Kidney (tissue), 14 donors: ENCODE measurements around the gene RINT1. TPM values are rescaled to one million over a fixed set of nuclear protein-coding genes. Genes with fewer than 3 reads are reported as not detected.
"Not testable (repeated sequence)": the region's sequence is repeated elsewhere in the genome, so short reads cannot be mapped to it uniquely, and the experiment has no call there.

Source experiments
- DNase-seq, 5 donors: peaks; one replicate each; pipeline ENCODE4 v3.0.0-alpha.2; 2013 to 2020
- FAIRE-seq: peaks from 2 replicates; lab custom pipeline; 2012; peaks lifted over from hg19 to GRCh38; lab: Jason Lieb, UNC
- H3K27ac ChIP-seq, 2 donors: one replicate each; pipeline ENCODE4 v1.7.0; 2013; ENCODE audit warnings: low read depth in 2 of 2, low read length in 2 of 2, inconsistent platforms in 1 of 2
- H3K27me3 ChIP-seq: one replicate; pipeline ENCODE4 v1.7.1; 2013; ENCODE audit warnings: low read length, inconsistent platforms; ENCODE audit not compliant: control insufficient read depth, insufficient read depth
- H3K36me3 ChIP-seq, 3 donors: one replicate each; pipeline versions ENCODE4 v1.7.0 to v1.7.1; 2013; ENCODE audit warnings: low read length in 3 of 3, control low read depth in 1 of 3, inconsistent platforms in 1 of 3; ENCODE audit not compliant: insufficient read depth in 3 of 3, control insufficient read depth in 2 of 3
- H3K4me1 ChIP-seq, 3 donors: one replicate each; pipeline versions ENCODE4 v1.7.0 to v1.7.1; 2013; ENCODE audit warnings: low read length in 3 of 3, inconsistent platforms in 1 of 3, low read depth in 1 of 3; ENCODE audit not compliant: control insufficient read depth in 2 of 3, insufficient read depth in 2 of 3
- H3K4me3 ChIP-seq, 3 donors: one replicate each; pipeline versions ENCODE4 v1.7.0 to v1.8.1; 2013; ENCODE audit warnings: low read length in 3 of 3, control low read depth in 1 of 3, inconsistent platforms in 1 of 3
- H3K9ac ChIP-seq, 3 donors: one replicate each; pipeline versions ENCODE4 v1.7.0 to v1.7.1; 2013; ENCODE audit warnings: low read length in 3 of 3, control low read depth in 1 of 3, inconsistent platforms in 1 of 3
- H3K9me3 ChIP-seq, 3 donors: one replicate each; pipeline versions ENCODE4 v1.7.0 to v1.7.1; 2013; ENCODE audit warnings: low read length in 3 of 3, control low read depth in 1 of 3, inconsistent platforms in 1 of 3; ENCODE audit not compliant: control insufficient read depth in 2 of 3, insufficient read depth in 1 of 3
- CTCF ChIP-seq: IDR thresholded peaks from 3 replicates; pipeline ENCODE4 v1.5.1; 2012; ENCODE audit warnings: mild to moderate bottlenecking, moderate library complexity, borderline replicate concordance; ENCODE audit not compliant: insufficient read depth; ENCODE audit errors: extremely low read depth
- intact Hi-C: fragments of 100-400 bp; cut with DNase I; formaldehyde crosslinking; loops from one replicate; pipeline ENCODE4 v1.11.1; 2022
- polyA plus RNA-seq: library from polyadenylated mRNA; stranded (reverse); fragments of 350-450 nt; fragmentation: Illumina TruSeq; extraction: RNeasy Lipid Tissue Mini Kit (QIAGEN cat#74804); gene quantifications from one replicate; pipeline ENCODE4 v1.2.3, GENCODE V29; 2014; ENCODE audit warnings: low read depth, low replicate concordance; ENCODE audit not compliant: insufficient read depth
- total RNA-seq: library from RNA; stranded (reverse); fragmentation: NEBNext Ultra II Directional; extraction: Animal tissue kit (Norgen Biotek cat#: 25700); gene quantifications from one replicate; pipeline ENCODE4 v1.2.1, GENCODE V29; 2021
- donor health status: control.
- donor health status: control.
- donor health status: control.
- donor health status: control.
- donor health status: control.
- donor health status: DM: yes; HTN: yes; CAD: no.
- donor health status: Normal renal cell carcinoma (clear cell type).

The RINT1 gene
- total and polyA plus RNA-seq, 2 donors from 2014 or later = 7.1 to 14.2 TPM

- H3K9me3 ChIP-seq = no peaks in the 10 kb centered on the region
- intact Hi-C loops = no loop called here
- H3K4me1 ChIP-seq = no peaks in the 10 kb centered on the region
- peak overlapping the region; percentile 22 to 59 (median 23) for H3K9ac ChIP-seq
- H3K36me3 ChIP-seq = no peaks in the 10 kb centered on the region
- H3K4me3 ChIP-seq = peak overlapping the region; percentile 35 to 67 (median 63)
- H3K27ac ChIP-seq = peak overlapping the region in 1 of 2 donors; percentile 74
- peak; percentile 83 to 88 (median 85) for DNase-seq
- no peak for FAIRE-seq
- H3K27me3 ChIP-seq = no peaks in the 10 kb centered on the region
- no peak for TF ChIP-seq CTCF
Observed at GRCh38 chr7:105521027-105521716, 10.8 kb upstream of the RINT1 start.

GRCh38 chr7:105521717-105522463 lies 10.1 kb upstream of the RINT1 start, which contains the start of gene PUS7:
PUS7 (minus strand) TSS chr7:105522271; CDS start chr7:105508512, 13,759 bp downstream.
- H3K4me3 ChIP-seq = peak within 1 kb of the TSS; percentile 67 to 73 (median 69)
- H3K9ac ChIP-seq = peak within 1 kb of the TSS; percentile 58 to 80 (median 59)
- FAIRE-seq = no peak

GRCh38 chr7:105524423-105524822 lies 7.6 kb upstream of the RINT1 start:
- H3K4me1 ChIP-seq, H3K36me3 ChIP-seq, FAIRE-seq, DNase-seq, H3K27me3 ChIP-seq, H3K4me3 ChIP-seq, H3K27ac ChIP-seq, H3K9ac ChIP-seq, H3K9me3 ChIP-seq, intact Hi-C loops: not testable (repeated sequence)

More at GRCh38 chr7:105521717-105522463, 10.1 kb upstream of the RINT1 start, which contains the start of gene PUS7:
- no peaks in the 10 kb centered on the region for H3K4me1 ChIP-seq
- H3K36me3 ChIP-seq = no peaks in the 10 kb centered on the region
- H3K27me3 ChIP-seq = no peaks in the 10 kb centered on the region
- peak within 1 kb of the TSS; percentile 74 to 76 for H3K27ac ChIP-seq
- TF ChIP-seq CTCF = no peak
- intact Hi-C loops = no loop called here
- peak; percentile 91 to 97 (median 95) for DNase-seq
- H3K9me3 ChIP-seq = no peaks in the 10 kb centered on the region

GRCh38 chr7:105524840-105525239 lies 7.2 kb upstream of the RINT1 start:
- Histone ChIP-seq H3K9me3 (no peaks in the 10 kb centered on the region), H3K36me3 (no peaks in the 10 kb centered on the region), H3K9ac (no peak overlapping the region), H3K27ac (no peak overlapping the region), H3K27me3 (no peaks in the 10 kb centered on the region), H3K4me1 (no peaks in the 10 kb centered on the region), H3K4me3 (no peak overlapping the region)
- DNase-seq = no peak
- FAIRE-seq = no peak
- intact Hi-C loops = no loop called here
- no peak for TF ChIP-seq CTCF

- H3K4me3 ChIP-seq, H3K9ac ChIP-seq, H3K36me3 ChIP-seq, H3K4me1 ChIP-seq, H3K9me3 ChIP-seq, H3K27me3 ChIP-seq, H3K27ac ChIP-seq, DNase-seq, FAIRE-seq, intact Hi-C loops: not testable (repeated sequence)
Observed at GRCh38 chr7:105527737-105528136, 4.3 kb upstream of the RINT1 start.
